Gastroesophageal sphincter (tissue), 3 donors: Measurements from ENCODE around the gene PDE1A.

Experiments
- EP300 ChIP-seq: sonication (generic); formaldehyde crosslinking; IDR thresholded peaks from one replicate; pipeline ENCODE4 v1.6.1; 2017; ENCODE audit warnings: antibody characterized with exemption, mild to moderate bottlenecking
- POLR2A ChIP-seq, 2 donors: fragments of 450-650 bp; IDR thresholded peaks; one replicate each; pipeline ENCODE4 v1.6.1; 2017; ENCODE audit warnings: antibody characterized with exemption in 2 of 2, mild to moderate bottlenecking in 2 of 2, moderate library complexity in 1 of 2
- POLR2AphosphoS5 ChIP-seq: sonication (generic); formaldehyde crosslinking; IDR thresholded peaks from one replicate; pipeline ENCODE4 v1.6.1; 2017; ENCODE audit warnings: antibody characterized with exemption
- TF ChIP-seq, protein P1 (sequence below), 4 experiments: fragments of 200-600 bp in 2 of 4; fragments of 450-650 bp in 2 of 4; sonication (generic) in 1 of 4; IDR thresholded peaks; one replicate each; pipeline ENCODE4 v1.5.1; 2017 to 2019; ENCODE audit warnings: antibody characterized with exemption in 4 of 4, mild to moderate bottlenecking in 2 of 4, moderate library complexity in 2 of 4

DNA sequence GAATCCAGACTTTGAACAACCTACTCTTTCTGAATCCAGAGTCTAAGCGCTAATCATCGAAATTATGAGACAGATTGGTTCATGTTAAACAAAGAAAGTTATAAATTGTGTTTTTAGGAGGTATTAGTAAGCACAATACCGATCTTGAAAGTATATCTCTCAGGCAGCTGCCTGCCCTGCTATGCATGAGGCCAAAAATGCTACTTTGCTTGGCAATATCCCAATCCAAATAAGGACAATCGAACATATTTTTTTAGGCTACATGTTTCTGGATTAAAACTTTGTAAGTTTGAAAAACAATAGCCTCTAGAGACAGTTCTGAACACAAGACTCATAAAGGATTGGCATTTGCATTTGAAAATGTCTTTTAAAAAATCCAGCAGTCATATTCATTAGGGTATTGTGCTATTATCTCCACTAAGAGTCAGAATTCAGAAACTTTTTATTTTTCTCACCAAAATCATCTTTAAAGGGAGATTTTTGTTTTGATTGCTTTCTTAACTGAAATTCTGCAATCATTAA lies 167.1 kb downstream of the PDE1A start:
- TF ChIP-seq POLR2A (IDR thresholded peaks at IDR 0.05) (no peak), EP300 (no peak), POLR2AphosphoS5 (no peak)
- TF ChIP-seq, protein P1, sequence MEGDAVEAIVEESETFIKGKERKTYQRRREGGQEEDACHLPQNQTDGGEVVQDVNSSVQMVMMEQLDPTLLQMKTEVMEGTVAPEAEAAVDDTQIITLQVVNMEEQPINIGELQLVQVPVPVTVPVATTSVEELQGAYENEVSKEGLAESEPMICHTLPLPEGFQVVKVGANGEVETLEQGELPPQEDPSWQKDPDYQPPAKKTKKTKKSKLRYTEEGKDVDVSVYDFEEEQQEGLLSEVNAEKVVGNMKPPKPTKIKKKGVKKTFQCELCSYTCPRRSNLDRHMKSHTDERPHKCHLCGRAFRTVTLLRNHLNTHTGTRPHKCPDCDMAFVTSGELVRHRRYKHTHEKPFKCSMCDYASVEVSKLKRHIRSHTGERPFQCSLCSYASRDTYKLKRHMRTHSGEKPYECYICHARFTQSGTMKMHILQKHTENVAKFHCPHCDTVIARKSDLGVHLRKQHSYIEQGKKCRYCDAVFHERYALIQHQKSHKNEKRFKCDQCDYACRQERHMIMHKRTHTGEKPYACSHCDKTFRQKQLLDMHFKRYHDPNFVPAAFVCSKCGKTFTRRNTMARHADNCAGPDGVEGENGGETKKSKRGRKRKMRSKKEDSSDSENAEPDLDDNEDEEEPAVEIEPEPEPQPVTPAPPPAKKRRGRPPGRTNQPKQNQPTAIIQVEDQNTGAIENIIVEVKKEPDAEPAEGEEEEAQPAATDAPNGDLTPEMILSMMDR (IDR thresholded peaks at IDR 0.05): no peak
